HG02642 (cell line): Measurements from ENCODE around the gene NDUFB10.

Experiments used
- ATAC-seq: cut with Tn5 transposase; IDR thresholded peaks from one replicate; pipeline ENCODE4 v1.9.1; 2021; ENCODE audit warnings: mild to moderate bottlenecking; ENCODE audit not compliant: unreplicated experiment, poor library complexity

NDUFB10 gene

DNA sequence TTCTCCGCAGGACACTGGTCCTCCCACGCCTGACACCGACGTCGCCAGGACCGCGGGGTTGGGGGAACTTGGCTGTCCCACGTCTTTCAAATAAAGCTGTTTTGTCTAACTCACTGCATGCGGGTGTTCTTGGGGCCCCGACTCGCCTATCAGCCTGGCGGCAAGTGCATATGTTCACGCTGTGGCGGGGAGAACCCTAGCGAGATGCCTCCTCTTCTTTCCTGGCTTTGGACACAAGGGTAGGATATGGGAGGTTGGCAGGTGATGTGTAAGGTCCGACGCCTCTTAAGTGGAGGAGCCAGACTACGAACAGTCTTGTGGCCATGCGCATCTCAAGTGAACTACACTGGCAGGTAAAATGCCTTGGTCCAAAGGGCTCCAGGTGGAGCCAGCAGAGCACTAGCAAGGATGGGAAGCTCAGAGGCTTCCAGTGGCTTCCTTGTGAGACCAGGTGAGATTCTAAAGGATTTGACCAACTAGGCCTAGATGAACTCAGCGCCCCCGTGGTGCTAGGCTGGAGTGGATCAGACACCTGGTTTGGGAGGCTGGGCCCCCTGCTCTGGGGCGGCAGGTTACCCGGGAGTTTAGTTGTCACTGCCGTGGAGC lies 6.2 kb downstream of the NDUFB10 start:
- ATAC-seq = no peak

DNA sequence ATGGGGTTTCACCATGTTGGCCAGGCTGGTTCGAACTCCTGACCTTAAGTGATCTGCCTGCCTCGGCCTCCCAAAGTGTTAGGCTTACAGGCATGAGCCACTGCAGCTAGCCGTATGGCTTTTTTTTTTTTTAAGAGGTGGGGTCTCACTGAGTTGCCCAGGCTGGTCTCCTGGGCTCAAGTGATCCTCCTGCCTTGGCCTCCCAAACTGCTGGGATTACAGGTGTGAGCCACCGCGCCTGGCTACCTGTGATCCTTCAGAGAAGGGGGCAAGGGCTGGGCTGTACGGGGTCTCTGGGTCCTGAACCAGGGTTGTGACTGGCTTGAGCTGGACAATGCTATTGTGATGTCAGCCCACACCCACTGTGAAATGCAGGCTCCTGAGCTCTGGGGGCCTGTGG lies 7.1 kb downstream of the NDUFB10 start, which contains the start of gene RNF151:
Gene RNF151 (plus strand): TSS at position 397 of the 400 bp plus-strand sequence. CDS start 26 bp downstream, outside the sequence.
- no peak for ATAC-seq

DNA sequence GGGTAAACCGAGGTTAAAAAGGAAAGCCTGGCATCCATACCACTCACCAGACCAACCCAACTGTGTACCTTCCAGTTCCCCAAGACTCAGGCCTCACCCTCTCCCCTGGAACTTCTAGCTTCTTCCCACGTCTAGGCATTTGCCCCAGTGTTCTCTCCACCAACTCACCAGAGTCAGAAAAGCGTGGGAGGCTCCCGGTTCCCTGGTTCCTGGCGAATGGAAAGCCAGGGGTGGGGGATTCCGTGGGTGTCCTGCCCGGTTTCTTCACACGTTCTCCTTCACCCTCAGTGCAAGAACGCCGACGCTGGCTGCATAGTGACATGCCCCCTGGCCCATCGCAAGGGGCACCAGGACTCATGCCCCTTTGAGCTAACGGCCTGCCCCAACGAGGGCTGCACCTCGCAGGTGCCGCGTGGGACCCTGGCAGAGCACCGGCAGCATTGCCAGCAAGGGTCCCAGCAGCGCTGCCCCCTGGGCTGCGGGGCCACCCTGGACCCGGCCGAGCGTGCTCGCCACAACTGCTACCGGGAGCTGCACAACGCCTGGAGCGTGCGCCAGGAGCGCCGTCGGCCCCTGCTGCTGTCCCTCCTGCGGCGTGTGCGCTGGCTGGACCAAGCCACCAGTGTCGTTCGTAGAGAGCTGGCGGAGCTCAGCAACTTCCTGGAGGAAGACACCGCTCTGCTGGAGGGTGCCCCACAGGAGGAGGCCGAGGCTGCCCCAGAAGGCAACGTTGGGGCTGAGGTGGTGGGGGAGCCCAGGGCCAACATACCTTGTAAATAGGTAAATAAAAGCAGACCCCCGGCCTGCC lies 9.0 kb downstream of the NDUFB10 start:
- ATAC-seq = no peak

DNA sequence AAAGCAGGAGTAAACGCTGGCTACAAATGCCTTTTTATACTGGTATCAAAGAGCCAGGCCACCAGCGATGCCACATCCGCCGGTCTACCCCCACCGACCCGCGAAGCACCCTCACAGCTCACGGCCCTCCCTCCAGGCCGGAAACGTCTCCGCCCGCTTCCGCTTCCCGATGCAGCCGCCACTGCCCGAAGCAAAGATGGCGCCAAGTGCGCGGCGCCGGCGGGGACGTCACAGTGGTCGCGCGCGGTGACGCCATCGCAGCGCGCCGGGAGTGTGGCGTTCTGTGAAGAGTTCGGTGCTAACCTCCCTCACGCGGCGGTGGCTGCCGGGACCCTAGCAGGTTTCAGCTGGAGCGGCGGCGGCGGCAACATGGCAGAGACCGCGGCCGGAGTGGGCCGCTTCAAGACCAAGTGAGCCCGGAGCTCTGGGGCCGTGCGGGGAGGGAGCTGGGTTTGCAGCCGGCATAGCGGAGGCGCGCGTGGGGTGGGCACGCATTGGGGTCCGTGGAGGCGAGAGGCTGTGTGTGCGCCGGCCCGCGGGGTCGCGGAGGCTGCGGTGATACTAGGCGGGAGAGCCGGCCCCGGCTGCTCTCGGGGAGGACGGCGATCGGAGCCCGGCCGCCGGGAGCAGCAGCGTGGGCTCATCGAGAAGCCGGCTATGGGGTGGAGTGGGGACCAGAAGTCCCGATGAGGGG lies 12.6 kb downstream of the NDUFB10 start, which contains the start of gene TBL3:
Gene TBL3 (plus strand): TSS at position 258 of the 694 bp plus-strand sequence. CDS start 112 bp downstream, at position 370.
- peak; percentile 69 for ATAC-seq

DNA sequence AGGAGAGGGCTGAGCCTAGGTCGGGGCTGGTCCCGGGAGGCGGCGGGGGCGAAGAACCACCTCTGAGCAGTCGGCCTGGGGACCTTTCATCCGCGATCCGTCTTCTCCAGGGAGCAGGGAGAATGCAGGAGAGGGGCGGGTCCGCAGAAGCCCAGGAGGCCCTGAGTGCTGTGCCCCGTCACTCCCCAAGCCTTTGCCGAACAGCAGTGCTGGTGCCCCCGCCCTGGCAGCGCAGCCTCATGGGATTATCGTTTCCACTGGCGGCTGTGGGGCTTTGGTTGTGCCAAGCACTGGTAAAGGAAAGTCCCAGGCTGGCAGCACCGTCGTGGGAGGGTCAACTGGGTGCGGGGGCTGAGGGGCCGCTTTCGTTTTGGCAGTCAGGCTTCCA lies 13.1 kb downstream of the NDUFB10 start:
- peak; percentile 1 for ATAC-seq

DNA sequence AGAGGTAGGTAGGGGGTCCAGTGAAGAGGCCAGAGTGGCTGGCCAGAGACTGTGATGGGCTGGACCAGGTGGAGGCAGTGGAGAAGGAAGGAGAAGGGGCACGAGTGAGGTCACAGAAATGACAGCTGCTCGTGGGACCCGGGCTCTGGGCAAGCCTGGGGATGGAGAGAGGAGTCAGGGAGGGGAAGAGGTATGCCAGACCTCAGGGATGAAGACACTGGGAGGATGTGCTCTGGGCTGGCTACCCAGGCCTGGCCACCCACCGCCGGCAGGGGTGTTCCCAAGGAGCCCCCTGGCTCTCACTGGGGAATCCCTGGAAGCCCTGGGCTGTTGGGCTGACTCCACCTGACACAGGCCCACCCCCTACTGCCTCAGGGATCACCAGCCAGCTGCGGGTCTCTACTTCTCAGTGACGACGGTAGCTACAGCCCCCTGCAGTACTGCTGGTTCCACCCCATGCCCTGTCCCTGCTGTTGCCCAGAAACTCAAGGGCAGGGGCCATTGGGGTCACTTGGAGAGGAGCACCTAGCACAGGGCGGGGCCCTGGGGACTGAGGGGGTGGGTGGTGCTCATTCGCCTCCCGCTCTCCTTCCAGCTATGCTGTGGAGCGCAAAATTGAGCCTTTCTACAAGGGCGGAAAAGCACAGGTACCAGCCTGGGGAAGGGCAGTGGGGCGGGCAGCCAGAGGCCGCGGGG lies 14.3 kb downstream of the NDUFB10 start:
- ATAC-seq = no peak

DNA sequence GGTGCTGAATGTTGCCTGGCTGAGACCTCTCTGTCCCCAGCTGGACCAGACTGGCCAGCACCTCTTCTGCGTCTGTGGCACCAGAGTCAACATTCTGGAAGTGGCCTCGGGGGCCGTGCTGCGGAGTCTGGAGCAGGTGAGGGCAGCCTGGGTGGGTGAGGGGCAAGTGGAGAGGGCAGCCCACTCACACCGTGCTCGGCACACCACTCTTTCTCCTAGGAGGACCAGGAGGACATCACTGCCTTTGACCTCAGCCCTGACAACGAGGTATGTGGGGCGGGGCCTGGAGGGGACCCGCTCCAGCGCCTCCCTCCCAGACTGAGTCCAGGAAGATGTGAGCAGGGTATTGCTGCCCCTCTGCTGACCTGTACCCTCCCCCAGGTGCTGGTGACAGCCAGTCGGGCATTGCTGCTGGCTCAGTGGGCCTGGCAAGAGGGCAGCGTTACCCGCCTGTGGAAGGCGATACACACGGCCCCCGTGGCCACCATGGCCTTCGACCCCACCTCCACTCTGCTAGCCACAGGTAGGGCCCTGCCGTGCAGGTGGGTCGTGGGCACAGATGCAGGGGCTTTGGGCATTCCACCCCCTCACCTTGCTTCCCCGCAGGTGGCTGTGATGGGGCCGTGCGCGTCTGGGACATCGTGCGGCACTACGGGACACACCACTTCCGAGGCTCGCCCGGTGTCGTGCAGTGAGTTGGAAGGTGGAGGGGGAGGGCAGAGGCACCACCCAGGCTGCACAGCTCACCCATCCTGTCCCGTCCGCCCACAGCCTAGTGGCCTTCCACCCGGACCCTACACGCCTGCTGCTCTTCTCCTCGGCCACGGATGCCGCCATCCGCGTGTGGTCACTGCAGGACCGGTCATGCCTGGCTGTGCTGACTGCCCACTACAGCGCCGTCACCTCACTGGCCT lies 15.1 kb downstream of the NDUFB10 start:
- ATAC-seq = no peak

DNA sequence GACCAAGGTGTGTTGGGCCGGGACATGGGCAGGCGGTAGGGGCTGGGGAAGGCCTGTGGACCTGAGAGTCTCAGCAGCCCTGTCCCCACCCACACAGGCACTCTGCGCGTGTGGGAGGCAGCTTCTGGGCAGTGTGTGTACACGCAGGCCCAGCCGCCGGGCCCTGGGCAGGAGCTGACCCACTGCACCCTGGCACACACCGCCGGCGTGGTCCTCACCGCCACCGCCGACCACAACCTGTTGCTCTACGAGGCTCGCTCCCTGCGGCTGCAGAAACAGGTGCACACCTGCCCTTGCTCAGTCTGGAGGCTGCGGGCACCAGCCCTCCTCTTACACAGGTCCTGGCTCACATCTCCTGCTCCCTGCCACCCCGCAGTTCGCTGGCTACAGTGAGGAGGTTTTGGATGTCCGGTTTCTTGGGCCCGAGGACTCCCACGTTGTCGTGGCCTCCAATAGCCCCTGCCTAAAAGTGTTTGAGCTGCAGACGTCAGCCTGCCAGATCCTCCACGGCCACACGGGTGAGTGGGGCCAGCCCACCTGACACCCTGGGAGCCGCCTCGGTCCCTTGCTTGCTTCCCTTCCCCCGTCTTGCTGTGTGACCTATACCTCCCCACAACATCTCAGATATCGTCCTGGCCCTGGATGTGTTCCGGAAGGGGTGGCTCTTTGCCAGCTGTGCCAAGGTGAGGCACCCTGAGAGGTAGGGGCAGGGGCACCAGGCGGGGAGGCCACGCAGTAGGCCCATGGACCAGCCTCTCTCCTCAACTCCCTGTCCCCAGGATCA lies 16.3 kb downstream of the NDUFB10 start:
- no peak for ATAC-seq

DNA sequence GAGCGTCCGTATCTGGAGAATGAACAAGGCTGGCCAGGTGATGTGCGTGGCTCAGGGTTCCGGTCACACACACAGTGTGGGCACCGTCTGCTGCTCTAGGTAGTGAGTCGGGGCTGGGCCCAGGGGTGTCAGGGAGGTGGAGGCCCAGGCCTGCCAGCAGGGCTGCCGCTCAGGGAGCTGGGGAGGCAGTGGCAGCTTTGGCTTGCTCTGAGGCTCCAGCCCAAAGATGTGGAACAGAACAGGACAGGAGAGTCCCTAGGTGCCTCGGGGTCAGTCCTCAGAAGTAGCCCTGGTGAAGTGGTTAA lies 16.8 kb downstream of the NDUFB10 start:
- ATAC-seq = no peak

DNA sequence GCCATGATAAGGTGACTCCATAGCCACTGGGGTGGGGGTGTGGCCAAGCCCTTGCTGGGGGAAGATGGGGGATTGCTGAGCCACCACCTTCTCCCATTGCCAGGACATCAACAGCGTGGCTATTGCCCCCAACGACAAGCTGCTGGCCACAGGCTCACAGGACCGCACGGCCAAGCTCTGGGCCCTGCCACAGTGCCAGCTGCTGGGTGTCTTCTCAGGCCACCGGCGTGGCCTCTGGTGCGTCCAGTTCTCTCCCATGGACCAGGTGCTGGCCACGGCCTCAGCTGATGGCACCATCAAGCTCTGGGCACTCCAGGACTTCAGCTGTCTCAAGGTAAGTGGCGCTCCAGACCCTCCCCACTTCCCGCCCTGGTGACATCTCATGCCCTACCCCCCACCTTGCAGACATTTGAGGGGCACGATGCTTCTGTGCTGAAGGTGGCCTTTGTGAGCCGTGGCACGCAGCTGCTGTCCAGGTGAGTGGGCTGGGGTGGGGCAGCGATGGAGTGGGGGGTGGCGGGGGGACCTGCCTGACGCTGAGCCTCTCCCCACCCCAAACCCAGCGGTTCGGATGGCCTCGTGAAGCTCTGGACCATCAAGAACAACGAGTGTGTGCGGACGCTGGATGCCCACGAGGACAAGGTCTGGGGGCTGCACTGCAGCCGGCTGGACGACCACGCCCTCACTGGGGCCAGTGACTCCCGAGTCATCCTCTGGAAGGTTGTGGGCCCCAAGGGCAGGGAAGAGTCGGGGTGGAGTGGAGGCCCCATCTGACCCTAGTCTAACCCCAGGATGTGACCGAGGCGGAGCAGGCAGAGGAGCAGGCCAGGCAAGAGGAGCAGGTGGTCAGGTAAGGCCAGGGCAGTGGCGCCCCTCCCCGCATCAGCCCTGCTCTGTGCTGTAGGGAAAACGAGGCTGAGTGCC lies 17.9 kb downstream of the NDUFB10 start:
- ATAC-seq = no peak

DNA sequence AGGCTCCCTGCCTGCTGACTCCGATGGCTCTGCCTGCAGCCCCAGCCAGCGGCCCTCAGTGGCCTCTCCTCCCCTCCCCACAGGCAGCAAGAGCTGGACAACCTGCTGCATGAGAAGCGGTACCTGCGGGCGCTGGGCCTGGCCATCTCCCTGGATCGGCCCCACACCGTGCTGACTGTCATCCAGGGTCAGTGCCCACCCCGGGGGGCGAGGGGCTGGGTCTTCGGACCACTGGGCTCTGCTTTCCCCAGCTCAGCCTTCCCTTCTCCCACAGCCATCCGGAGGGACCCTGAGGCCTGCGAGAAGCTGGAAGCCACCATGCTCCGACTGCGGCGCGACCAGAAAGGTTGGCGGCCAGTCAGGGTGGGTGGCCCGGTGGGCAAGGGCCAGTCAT lies 18.5 kb downstream of the NDUFB10 start:
- no peak for ATAC-seq

DNA sequence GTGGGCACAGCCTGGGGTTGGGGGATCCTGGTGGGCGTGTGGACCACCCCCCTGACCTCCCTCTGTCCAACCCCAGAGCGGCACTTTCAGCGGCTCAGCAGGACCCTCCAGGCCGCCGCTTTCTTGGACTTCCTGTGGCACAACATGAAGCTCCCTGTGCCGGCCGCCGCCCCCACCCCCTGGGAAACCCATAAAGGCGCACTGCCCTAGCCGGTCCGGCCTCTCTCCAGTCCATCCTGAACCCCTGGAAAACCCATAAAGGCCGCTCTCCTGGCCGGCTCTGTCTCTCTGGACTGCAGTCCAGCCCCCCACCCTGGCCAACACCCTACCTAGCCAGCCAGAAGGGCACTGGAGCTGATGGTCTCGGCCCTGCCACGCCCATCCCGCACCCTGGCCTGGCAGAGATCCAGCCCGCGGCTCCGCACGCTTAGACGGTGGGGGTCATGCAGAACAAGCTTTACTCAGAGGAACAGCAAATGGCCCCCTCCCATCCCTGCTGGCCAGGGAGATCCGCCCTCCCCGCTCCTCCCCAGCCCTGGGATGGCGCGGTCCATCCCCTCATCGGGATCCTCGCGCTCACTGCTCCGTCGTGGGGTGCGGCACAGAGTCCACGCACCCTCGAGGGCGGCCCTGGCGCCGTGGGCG lies 19.3 kb downstream of the NDUFB10 start:
- no peak for ATAC-seq

DNA sequence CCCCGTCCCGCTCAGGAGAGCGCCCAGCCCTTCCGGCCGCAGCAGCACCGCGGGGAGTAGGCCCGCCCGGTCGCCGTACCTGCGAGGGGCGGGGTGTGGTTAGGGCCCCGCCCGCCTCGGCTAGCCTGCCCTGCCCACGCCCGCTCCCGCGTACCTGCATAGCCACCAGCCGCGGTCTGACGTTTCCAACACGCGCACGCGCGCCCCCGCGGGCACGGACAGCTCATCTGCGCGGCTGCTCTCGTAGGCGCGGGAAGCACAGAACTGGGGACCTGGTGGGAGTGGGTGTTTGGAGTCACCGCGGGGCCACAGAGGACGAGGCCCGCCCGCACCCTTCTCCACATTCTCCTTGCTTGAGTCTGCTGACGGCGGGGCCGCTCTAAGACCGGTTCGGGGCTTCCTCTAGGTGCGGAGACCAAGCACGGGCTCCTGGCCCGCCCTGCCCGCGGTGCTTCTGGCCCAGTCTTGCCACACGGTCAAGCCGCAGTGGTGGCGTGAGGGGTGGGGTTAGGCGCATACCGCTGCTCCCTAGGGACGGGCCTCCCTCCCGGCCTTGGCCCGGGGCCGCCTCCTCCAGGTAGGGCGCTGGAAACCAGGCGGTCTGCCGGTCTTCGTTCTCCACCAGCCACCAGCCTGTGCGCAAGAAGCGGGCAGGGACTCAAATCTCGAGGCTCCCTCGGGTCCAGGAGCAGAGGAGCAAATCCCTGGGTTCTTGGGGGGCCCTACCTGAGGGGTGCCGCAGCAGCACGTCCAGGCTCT lies 20.1 kb downstream of the NDUFB10 start:
- ATAC-seq = no peak

DNA sequence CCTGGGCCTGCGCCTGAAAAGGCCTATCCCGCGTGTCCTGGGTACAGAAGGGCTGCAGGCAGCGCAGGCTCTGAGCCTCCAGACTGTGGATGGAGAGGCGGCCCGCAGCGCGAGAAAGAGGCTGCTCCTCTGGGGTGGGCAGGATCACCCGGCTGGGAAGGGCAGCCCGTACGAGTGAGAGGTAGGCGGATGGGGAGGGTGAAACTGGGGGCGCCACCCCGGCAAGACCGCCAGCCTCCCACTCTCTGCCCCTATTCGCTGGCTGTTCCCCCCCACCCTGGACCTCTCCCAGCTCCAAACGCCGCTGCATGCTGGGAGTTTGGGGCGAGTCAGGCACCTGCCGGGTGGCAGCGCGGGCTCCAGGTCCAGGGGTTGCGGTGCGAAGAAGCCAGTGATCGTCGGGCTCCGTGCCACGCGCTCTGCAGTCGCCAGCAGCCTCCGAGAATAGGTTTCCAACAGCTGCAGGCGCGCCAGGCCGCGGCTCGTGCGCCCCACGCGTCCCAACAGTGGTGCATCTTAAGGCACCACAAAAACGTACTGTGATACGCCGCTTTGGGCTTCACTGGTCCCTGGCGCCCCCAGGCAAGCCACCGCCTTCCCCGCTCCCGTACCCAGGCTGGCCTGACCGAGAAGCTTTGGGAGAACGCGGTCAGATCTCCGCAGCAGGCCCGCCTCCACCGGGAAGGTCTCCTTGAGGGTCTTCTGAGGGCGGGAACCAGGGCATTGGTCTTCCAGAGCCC lies 20.9 kb downstream of the NDUFB10 start:
- no peak for ATAC-seq

DNA sequence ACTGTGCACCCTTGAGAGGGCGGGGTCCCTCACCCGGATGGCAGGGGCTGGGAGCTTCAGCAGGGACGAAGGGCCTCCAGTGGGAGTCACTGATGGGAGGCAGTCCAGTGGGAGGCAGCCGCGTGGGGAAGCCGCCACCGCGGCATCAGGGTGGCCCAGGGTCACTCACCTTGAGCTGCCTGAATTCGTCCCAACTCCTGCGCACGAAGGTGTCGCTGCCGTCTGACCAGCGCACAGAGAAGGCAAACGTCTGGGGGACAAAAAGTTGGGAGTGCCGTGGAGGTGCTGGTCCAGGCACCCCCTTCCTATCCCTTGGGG lies 21.4 kb downstream of the NDUFB10 start:
- no peak for ATAC-seq

DNA sequence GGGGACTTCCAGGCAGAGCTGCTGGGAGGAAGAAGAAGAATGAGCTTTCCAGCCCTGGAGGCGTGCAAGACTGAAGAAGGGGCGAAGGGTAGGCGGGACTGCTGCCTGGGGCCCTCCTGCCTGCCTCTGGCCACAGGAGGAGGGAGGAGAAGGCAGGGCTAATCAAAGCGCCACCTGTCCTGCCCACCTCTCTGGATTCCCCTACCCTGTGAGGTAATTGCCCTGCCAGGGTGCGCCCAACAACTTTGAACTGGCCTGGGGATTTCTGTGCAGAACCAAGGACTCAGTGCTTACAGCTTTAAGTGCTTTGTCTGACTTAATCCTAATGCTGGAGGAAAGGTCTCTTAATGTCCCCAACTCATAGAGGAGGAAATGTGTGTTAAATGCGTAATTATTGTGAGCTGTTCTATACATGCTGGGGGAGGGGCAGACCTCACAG lies 22.1 kb downstream of the NDUFB10 start, which contains the start of gene NOXO1:
Gene NOXO1 (minus strand): TSS at position 72 of the 439 bp plus-strand sequence. CDS start 290 bp downstream, outside the sequence.
- no peak for ATAC-seq
